ENCODE measurements around the gene CLEC12A.

DNA sequence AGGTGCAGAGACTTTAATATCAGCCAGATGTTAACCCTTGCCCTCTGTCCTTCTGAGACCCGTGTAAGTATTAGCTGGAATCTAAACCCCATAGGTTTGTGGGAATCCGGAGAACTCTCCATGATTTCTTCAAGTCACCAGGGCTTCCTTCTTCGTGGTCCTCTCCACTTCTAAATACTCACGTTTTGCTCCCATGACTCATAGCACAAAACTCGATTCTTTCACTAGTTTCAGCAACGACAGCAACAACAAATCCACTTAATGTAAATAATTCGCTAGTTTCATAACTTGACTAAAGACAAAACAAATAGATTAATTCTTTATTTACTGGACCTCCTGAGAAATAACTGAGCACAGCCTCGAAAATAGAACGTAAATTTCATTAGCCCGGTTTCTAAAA, 34.6 kb upstream of the CLEC12A start:
- TF ChIP-seq, protein P1, sequence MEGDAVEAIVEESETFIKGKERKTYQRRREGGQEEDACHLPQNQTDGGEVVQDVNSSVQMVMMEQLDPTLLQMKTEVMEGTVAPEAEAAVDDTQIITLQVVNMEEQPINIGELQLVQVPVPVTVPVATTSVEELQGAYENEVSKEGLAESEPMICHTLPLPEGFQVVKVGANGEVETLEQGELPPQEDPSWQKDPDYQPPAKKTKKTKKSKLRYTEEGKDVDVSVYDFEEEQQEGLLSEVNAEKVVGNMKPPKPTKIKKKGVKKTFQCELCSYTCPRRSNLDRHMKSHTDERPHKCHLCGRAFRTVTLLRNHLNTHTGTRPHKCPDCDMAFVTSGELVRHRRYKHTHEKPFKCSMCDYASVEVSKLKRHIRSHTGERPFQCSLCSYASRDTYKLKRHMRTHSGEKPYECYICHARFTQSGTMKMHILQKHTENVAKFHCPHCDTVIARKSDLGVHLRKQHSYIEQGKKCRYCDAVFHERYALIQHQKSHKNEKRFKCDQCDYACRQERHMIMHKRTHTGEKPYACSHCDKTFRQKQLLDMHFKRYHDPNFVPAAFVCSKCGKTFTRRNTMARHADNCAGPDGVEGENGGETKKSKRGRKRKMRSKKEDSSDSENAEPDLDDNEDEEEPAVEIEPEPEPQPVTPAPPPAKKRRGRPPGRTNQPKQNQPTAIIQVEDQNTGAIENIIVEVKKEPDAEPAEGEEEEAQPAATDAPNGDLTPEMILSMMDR (IDR thresholded peaks at IDR 0.05): no peak
- no peak for TF ChIP-seq EZH2 (IDR thresholded peaks at IDR 0.05; ENCODE audit: borderline replicate concordance, insufficient read depth, low read depth, low read length, poor library complexity, severe bottlenecking)
